GM21528 (cell line): ENCODE measurements around the gene SLC24A1.
"Not testable (repeated sequence)": the region's sequence is repeated elsewhere in the genome, so short reads cannot be mapped to it uniquely, and the experiment has no call there.

ENCODE experiments used
- ATAC-seq: cut with Tn5 transposase; IDR thresholded peaks from one replicate; pipeline ENCODE4 v1.9.1; 2021; ENCODE audit warnings: mild to moderate bottlenecking, moderate library complexity; ENCODE audit not compliant: unreplicated experiment, low FRiP score

SLC24A1 gene

DNA sequence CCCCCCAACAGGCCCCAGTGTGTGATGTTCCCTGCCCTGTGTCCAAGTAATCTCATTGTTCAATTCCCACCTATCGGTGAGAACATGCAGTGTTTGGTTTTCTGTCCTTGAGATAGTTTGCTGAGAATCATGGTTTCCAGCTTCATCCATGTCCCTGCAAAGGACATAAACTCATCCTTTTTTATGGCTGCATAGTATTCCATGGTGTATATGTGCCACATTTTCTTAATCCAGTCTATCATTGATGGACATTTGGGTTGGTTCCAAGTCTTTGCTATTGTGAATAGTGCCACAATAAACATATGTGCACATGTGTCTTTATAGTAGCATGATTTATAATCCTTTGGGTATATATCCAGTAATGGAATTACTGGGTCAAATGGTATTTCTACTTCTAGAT is 5.9 kb upstream of the SLC24A1 start:
- ATAC-seq: not testable (repeated sequence)

GRCh38 chr15:65618560-65619109 is 3.1 kb upstream of the SLC24A1 start:
- no peak for ATAC-seq

DNA sequence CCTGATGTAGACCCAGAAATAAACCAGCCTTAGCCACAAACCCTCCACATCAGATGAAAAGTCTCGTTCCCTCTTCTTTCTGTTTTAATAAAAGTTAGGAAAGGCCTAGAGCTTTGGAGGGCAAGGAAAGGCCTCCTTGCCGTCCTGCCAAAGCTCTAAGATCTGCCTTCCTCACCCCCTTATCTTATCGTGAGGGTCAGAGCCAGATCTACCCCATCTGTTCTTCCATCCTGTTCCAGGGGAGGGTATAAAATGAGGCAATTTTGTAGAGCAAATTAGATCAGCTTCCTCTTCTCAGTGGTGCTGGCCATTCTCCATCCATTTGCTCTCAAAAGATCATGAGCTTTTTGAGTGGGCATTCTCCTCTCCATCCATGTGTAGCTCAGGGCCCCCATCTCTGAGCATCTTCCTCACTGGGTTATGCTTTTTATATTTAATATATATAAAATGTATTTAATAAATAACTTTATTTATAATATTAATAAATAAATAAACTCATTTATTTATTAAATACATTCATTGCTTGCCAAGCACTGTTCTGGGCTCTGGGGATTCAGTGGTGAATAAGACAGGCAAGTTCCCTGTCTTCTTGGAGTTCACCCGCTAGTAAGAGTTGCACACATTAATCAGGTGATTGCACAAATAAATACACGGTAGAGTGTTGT is 2.0 kb upstream of the SLC24A1 start:
- no peak for ATAC-seq

DNA sequence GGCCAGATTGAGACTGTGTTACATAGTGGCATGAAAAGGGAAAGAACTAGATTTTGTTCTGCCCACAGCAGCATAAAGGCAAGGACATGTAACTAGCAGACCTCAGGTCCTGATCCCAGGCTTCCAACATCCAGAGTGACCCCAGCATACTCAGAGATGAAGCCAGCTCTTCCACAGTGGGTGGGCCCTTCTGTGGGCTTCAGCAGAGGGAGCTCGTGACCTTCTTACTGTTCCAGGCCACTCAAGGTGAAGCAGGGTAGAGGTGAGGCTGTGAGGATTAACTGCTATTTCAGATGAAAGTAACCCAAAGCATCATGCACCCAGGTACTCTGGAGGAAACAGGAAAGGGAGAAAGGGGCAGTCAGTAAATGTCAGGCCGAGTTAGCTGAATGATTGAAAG is 905 bp upstream of the SLC24A1 start:
- ATAC-seq: no peak

GRCh38 chr15:65623103-65623502 is 1.4 kb downstream of the SLC24A1 start:
- no peak for ATAC-seq

GRCh38 chr15:65626856-65627255 is 5.1 kb downstream of the SLC24A1 start:
- ATAC-seq: no peak

DNA sequence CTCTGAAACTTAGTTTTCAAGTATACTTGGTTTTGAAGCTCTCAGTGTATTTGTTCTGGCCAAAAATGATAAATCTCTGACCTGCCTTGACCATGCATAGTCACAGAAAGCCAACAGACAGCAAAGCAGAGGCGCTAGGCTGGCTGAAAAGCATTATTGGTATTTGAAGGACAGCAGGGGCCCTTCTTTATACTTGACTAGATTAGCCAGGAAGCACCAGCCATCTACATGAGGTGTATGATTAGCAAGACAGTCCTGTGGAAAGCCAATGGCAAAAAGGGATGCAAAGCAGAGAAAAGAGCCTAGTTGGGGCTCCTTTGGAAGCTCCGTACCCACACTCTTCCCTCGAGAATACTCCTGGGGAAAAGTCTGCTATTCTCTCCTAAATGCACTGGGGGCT is 7.8 kb downstream of the SLC24A1 start:
- ATAC-seq: no peak

DNA sequence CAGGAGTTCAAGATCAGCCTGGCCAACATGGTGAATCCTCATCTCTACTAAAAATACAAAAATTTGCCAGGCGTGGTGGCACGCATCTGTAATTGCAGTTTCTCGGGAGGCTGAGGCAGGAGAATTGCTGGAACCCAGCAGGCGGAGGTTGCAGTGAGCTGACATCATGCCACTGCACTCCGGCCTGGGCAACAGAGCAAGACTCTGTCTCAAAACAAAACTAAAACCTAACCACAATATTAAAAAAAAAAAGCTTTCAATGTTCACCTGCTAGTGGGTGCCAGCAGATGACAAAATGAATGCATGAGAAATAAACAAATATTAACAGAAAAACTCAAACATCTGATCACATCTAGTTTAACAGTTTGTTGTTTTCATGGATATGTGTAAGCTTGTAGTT is 9.0 kb downstream of the SLC24A1 start:
- ATAC-seq: peak; percentile 59

DNA sequence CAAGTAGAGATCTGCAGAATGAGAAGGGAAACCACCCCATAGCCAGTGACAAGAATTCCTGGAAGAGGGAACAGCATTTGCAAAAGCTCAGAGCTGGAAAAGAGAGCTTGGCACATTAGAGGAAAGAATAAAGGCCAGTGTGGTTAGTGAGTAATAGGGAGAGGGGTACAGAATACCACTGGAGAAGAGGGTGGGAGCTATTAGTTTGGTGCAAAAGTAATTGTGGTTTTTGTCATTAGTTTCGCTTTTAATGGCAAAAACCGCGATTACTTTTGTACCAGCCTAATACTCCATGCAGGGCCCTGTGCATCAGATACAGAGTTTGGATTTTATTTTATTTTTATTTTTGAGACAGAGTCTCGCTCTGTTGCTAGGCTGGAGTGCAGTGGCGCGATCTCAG is 9.8 kb downstream of the SLC24A1 start:
- no peak for ATAC-seq

DNA sequence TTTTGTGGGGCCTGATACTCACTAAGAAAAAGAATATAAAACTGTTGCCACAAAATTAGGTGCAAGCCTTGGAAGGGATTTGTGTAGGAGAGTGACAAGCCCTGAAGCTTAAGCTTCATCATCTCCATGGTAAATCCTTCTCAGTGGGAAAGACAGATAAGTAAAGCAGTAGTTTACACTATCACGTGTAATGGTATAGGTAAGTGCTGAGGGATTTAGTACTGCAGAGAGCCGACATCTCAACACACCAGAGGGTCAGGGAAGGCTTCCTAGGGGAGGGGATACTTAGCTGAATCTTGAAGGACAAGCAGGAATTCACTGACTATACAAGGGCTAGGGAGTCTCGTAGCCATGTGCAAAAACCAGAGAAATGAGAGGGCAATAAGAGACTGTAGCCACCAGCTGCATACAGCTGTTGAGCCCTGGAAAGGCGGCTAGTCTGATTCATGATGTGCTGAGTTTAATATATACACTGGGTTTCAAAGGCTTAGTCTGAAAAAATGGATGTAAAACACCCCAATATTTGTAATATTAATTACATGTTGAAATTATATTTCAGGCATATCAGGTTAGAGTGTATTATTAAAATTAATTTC is 11.1 kb downstream of the SLC24A1 start:
- ATAC-seq: no peak

DNA sequence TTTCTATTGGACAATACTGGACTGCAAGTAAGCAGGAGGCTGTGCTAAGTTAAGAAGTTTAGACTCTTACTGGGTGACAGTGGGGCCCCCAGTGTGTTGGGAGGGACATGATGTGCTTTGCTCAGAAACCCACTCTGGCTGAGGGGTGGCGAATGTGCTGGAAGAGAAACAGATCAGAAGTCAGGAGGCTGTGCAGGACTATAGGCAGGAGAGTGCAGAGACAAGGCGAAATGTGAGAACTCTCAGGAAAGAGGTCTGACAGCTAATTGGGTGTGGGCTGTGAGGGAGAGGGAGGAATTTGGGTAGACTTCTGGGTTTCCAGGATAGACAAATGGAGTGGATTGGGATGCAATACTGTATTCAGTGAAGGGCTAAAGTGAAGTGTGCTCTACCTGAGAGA is 12.0 kb downstream of the SLC24A1 start:
- ATAC-seq: no peak

DNA sequence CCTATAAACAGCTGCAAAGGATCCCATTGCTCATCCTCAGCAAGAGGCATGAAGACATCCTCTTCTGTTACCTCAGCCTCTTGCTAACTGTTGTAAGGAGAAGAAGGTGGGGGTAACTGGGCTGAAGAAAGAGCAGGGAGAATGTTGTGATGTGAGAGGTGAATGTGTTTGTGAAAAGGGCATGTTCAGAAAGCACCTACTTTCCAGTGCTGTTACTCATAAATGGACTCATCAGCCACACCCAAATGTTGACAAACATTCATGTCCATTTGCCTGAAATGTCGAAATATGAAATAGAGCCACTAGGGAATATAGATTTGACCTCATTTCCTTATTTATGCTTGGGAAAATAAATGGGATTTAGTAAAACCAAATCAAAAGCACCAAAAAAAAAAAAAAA is 12.6 kb downstream of the SLC24A1 start:
- no peak for ATAC-seq

- no peak for ATAC-seq
Measured at GRCh38 chr15:65638109-65638508, 16.4 kb downstream of the SLC24A1 start.

- no peak for ATAC-seq
Measured at GRCh38 chr15:65638681-65639089, 16.9 kb downstream of the SLC24A1 start.

DNA sequence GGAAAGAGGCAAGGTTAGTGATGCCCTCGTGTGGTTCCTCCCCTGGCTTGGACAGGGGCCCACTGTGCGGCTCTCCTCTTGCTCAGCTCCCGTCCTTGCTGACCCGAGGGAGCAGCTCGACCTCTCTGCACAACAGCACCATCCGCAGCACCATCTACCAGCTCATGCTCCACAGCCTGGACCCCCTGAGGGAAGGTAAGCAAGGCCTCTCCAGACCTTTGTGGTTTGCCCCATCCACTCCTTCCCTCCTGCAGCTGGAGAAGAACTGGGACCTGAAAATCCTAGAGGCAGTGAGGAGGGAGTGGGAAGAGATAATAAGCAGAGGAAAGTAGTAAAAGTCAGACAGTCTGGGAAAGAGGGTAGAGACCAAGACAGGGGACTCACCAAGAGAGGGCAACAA is 17.8 kb downstream of the SLC24A1 start:
- no peak for ATAC-seq

- no peak for ATAC-seq
Measured at GRCh38 chr15:65641768-65642475, 20.2 kb downstream of the SLC24A1 start.

DNA sequence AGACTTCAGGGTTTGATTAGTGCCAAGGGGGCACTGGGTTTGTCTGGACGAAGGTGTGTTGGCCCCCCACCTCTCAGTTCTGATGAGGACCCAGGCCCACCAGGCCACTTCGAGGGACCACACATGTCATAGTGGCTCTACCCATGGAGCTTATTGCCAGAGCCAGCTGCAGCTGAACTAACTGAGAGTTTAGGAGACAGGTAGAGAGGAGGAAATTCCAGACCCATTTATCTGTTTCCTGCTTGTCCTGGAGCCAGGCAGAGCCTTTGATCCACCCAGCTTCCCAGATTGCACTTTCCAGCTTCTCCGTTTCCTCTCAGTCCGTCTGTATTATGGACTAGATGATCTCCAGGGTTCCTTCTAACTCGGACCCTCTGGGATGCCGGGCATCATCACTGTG is 20.9 kb downstream of the SLC24A1 start:
- no peak for ATAC-seq

DNA sequence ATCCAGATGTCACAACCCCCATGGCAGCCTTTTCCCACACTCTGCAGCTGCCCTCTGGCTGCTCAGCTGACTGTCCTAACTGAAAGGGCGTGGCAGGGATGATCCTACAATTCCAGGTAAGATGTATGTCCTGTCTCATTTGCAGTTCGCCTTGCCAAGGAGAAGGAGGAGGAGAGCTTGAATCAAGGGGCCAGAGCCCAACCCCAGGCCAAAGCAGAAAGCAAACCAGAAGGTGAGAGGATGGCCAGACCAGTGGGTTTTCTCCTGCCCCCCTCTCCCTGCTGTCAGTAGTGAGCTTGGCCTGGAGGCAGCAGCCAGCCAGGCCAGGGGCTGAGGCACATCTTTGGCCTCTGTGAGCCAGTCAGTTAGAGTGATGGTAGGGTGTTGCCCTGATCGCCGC is 22.5 kb downstream of the SLC24A1 start:
- ATAC-seq: no peak

GRCh38 chr15:65645392-65645791 is 23.7 kb downstream of the SLC24A1 start:
- no peak for ATAC-seq

GRCh38 chr15:65646486-65646885 is 24.7 kb downstream of the SLC24A1 start:
- ATAC-seq: no peak

GRCh38 chr15:65650312-65651041 is 28.7 kb downstream of the SLC24A1 start:
- no peak for ATAC-seq
